Measurements from ENCODE around the gene CRNKL1.

CRNKL1 gene

GRCh38 chr20:20083807-20084206, 31.5 kb upstream of the CRNKL1 start:
- H3K9ac ChIP-seq (ENCODE audit: low read depth, low read length), result no peak overlapping the region
- no peak overlapping the region for H3K4me3 ChIP-seq (ENCODE audit: low read length)

GRCh38 chr20:20079102-20079784, 27.0 kb upstream of the CRNKL1 start:
- no peaks in the 10 kb centered on the region for H3K36me3 ChIP-seq (ENCODE audit: insufficient read depth, low read depth, low read length)
- no peaks in the 10 kb centered on the region for H3K9me3 ChIP-seq (ENCODE audit: insufficient read depth, low read depth, low read length)
- H3K4me1 ChIP-seq (ENCODE audit: insufficient read depth, low read length), result peaks cover 3% of the 10 kb centered on the region; the same call in 1 of the 2 replicates
- no peak overlapping the region for H3K9ac ChIP-seq (ENCODE audit: low read depth, low read length)
- no peak overlapping the region for H3K4me3 ChIP-seq (ENCODE audit: low read length)
- H3K27ac ChIP-seq (ENCODE audit: low read length), result no peak overlapping the region
- peaks cover 4% of the 10 kb centered on the region; the same call in 1 of the 2 replicates for H3K27me3 ChIP-seq (ENCODE audit: insufficient read depth, low read length)

More at GRCh38 chr20:20083807-20084206, 31.5 kb upstream of the CRNKL1 start:
- no peaks in the 10 kb centered on the region for H3K36me3 ChIP-seq (ENCODE audit: insufficient read depth, low read depth, low read length)
- 0 out of 2 replicates have a peak, but pooled peaks cover 3% of the 10 kb centered on the region for H3K4me1 ChIP-seq (ENCODE audit: insufficient read depth, low read length)
- no peaks in the 10 kb centered on the region for H3K9me3 ChIP-seq (ENCODE audit: insufficient read depth, low read depth, low read length)
- H3K27me3 ChIP-seq (ENCODE audit: insufficient read depth, low read length), result peaks cover 4% of the 10 kb centered on the region; the same call in 1 of the 2 replicates
- H3K27ac ChIP-seq (ENCODE audit: low read length), result no peak overlapping the region

GRCh38 chr20:20078041-20078440, 25.8 kb upstream of the CRNKL1 start:
- H3K4me3 ChIP-seq (ENCODE audit: low read length), result no peak overlapping the region
- peaks cover 4% of the 10 kb centered on the region; the same call in 1 of the 2 replicates for H3K27me3 ChIP-seq (ENCODE audit: insufficient read depth, low read length)
- H3K36me3 ChIP-seq (ENCODE audit: insufficient read depth, low read depth, low read length), result no peaks in the 10 kb centered on the region
- peaks cover 3% of the 10 kb centered on the region; the same call in 1 of the 2 replicates for H3K4me1 ChIP-seq (ENCODE audit: insufficient read depth, low read length)
- no peaks in the 10 kb centered on the region for H3K9me3 ChIP-seq (ENCODE audit: insufficient read depth, low read depth, low read length)
- H3K9ac ChIP-seq (ENCODE audit: low read depth, low read length), result no peak overlapping the region
- no peak overlapping the region for H3K27ac ChIP-seq (ENCODE audit: low read length)

- peaks cover 3% of the 10 kb centered on the region; the same call in 1 of the 2 replicates for H3K4me1 ChIP-seq (ENCODE audit: insufficient read depth, low read length)
- H3K9ac ChIP-seq (ENCODE audit: low read depth, low read length), result no peak overlapping the region
- no peak overlapping the region for H3K4me3 ChIP-seq (ENCODE audit: low read length)
- H3K27me3 ChIP-seq (ENCODE audit: insufficient read depth, low read length), result peaks cover 1% of the 10 kb centered on the region; the same call in 1 of the 2 replicates
- H3K9me3 ChIP-seq (ENCODE audit: insufficient read depth, low read depth, low read length), result no peaks in the 10 kb centered on the region
- no peaks in the 10 kb centered on the region for H3K36me3 ChIP-seq (ENCODE audit: insufficient read depth, low read depth, low read length)
- no peak overlapping the region for H3K27ac ChIP-seq (ENCODE audit: low read length)
Observed at GRCh38 chr20:20076297-20077065, 24.2 kb upstream of the CRNKL1 start.

- peaks cover 3% of the 10 kb centered on the region; the same call in 1 of the 2 replicates for H3K4me1 ChIP-seq (ENCODE audit: insufficient read depth, low read length)
- no peak overlapping the region for H3K27ac ChIP-seq (ENCODE audit: low read length)
- H3K4me3 ChIP-seq (ENCODE audit: low read length), result no peak overlapping the region
- H3K36me3 ChIP-seq (ENCODE audit: insufficient read depth, low read depth, low read length), result no peaks in the 10 kb centered on the region
- no peaks in the 10 kb centered on the region for H3K9me3 ChIP-seq (ENCODE audit: insufficient read depth, low read depth, low read length)
- H3K9ac ChIP-seq (ENCODE audit: low read depth, low read length), result no peak overlapping the region
- no peaks in the 10 kb centered on the region for H3K27me3 ChIP-seq (ENCODE audit: insufficient read depth, low read length)
Observed at GRCh38 chr20:20075032-20075431, 22.8 kb upstream of the CRNKL1 start.

GRCh38 chr20:20073801-20074371, 21.6 kb upstream of the CRNKL1 start:
- Histone ChIP-seq H3K9ac (ENCODE audit: low read depth, low read length) (no peak overlapping the region), H3K27ac (ENCODE audit: low read length) (no peak overlapping the region), H3K4me1 (ENCODE audit: insufficient read depth, low read length) (no peaks in the 10 kb centered on the region; the same call in 1 of the 2 replicates), H3K4me3 (ENCODE audit: low read length) (no peak overlapping the region), H3K9me3 (ENCODE audit: insufficient read depth, low read depth, low read length) (no peaks in the 10 kb centered on the region), H3K36me3 (ENCODE audit: insufficient read depth, low read depth, low read length) (no peaks in the 10 kb centered on the region), H3K27me3 (ENCODE audit: insufficient read depth, low read length) (no peaks in the 10 kb centered on the region)

GRCh38 chr20:20070871-20071726, 18.8 kb upstream of the CRNKL1 start:
- H3K27ac ChIP-seq (ENCODE audit: low read length), result no peak overlapping the region
- H3K4me1 ChIP-seq (ENCODE audit: insufficient read depth, low read length), result no peaks in the 10 kb centered on the region
- no peak overlapping the region for H3K4me3 ChIP-seq (ENCODE audit: low read length)
- H3K36me3 ChIP-seq (ENCODE audit: insufficient read depth, low read depth, low read length), result no peaks in the 10 kb centered on the region
- H3K9ac ChIP-seq (ENCODE audit: low read depth, low read length), result no peak overlapping the region
- H3K9me3 ChIP-seq (ENCODE audit: insufficient read depth, low read depth, low read length), result no peaks in the 10 kb centered on the region
- H3K27me3 ChIP-seq (ENCODE audit: insufficient read depth, low read length), result no peaks in the 10 kb centered on the region

- Histone ChIP-seq H3K27ac (ENCODE audit: low read length) (no peak overlapping the region), H3K9me3 (ENCODE audit: insufficient read depth, low read depth, low read length) (no peaks in the 10 kb centered on the region), H3K9ac (ENCODE audit: low read depth, low read length) (no peak overlapping the region), H3K27me3 (ENCODE audit: insufficient read depth, low read length) (no peaks in the 10 kb centered on the region), H3K4me3 (ENCODE audit: low read length) (no peak overlapping the region), H3K4me1 (ENCODE audit: insufficient read depth, low read length) (0 out of 2 replicates have a peak, but pooled peaks cover 3% of the 10 kb centered on the region), H3K36me3 (ENCODE audit: insufficient read depth, low read depth, low read length) (no peaks in the 10 kb centered on the region)
Observed at GRCh38 chr20:20065361-20065760, 13.1 kb upstream of the CRNKL1 start.

- H3K4me1 ChIP-seq (ENCODE audit: insufficient read depth, low read length), result 0 out of 2 replicates have a peak, but pooled peaks cover 3% of the 10 kb centered on the region
Observed at GRCh38 chr20:20063941-20064702, 11.9 kb upstream of the CRNKL1 start.

GRCh38 chr20:20060234-20060998, 8.2 kb upstream of the CRNKL1 start:
- Histone ChIP-seq H3K9ac (ENCODE audit: low read depth, low read length) (no peak overlapping the region), H3K4me1 (ENCODE audit: insufficient read depth, low read length) (0 out of 2 replicates have a peak, but pooled peaks cover 3% of the 10 kb centered on the region), H3K27me3 (ENCODE audit: insufficient read depth, low read length) (no peaks in the 10 kb centered on the region), H3K9me3 (ENCODE audit: insufficient read depth, low read depth, low read length) (no peaks in the 10 kb centered on the region), H3K4me3 (ENCODE audit: low read length) (no peak overlapping the region), H3K36me3 (ENCODE audit: insufficient read depth, low read depth, low read length) (no peaks in the 10 kb centered on the region), H3K27ac (ENCODE audit: low read length) (no peak overlapping the region)

More at GRCh38 chr20:20063941-20064702, 11.9 kb upstream of the CRNKL1 start:
- Histone ChIP-seq H3K4me3 (ENCODE audit: low read length) (no peak overlapping the region), H3K9me3 (ENCODE audit: insufficient read depth, low read depth, low read length) (no peaks in the 10 kb centered on the region), H3K27me3 (ENCODE audit: insufficient read depth, low read length) (no peaks in the 10 kb centered on the region), H3K36me3 (ENCODE audit: insufficient read depth, low read depth, low read length) (no peaks in the 10 kb centered on the region), H3K27ac (ENCODE audit: low read length) (no peak overlapping the region), H3K9ac (ENCODE audit: low read depth, low read length) (no peak overlapping the region)
